Subcutaneous adipose tissue (tissue), 4 donors: ENCODE measurements around the gene MUC16. TPM values are rescaled to one million over a fixed set of nuclear protein-coding genes. Genes with fewer than 3 reads are reported as not detected.

ENCODE experiments used
- CTCF ChIP-seq: fragments of 450-650 bp; IDR thresholded peaks from one replicate; pipeline ENCODE4 v1.5.1; 2016; ENCODE audit warnings: low read depth, mild to moderate bottlenecking, control low read depth, antibody characterized with exemption, moderate library complexity
- total RNA-seq, 4 donors: library from RNA; depleted of rRNA; stranded (reverse); fragments of >200 nt; gene quantifications; one replicate each; pipeline ENCODE4 v1.1.0, GENCODE V29; 2016

The MUC16 gene
- total RNA-seq, 4 donors from 2014 or later: 3.4 TPM; not detected in 3

- no peak for TF ChIP-seq CTCF
Observed at GRCh38 chr19:9044449-9044848, 34.2 kb upstream of the MUC16 start.

GRCh38 chr19:9043524-9043923, 33.3 kb upstream of the MUC16 start:
- TF ChIP-seq CTCF: no peak

GRCh38 chr19:9041023-9041422, 30.8 kb upstream of the MUC16 start:
- no peak for TF ChIP-seq CTCF

- no peak for TF ChIP-seq CTCF
Observed at GRCh38 chr19:9040131-9040530, 29.9 kb upstream of the MUC16 start.

- no peak for TF ChIP-seq CTCF
Observed at GRCh38 chr19:9039728-9040127, 29.5 kb upstream of the MUC16 start.

GRCh38 chr19:9037400-9038062, 27.3 kb upstream of the MUC16 start:
- TF ChIP-seq CTCF: no peak

- no peak for TF ChIP-seq CTCF
Observed at GRCh38 chr19:9032136-9032631, 22.0 kb upstream of the MUC16 start.
